GM18505 (cell line): ENCODE measurements around the gene HSPA4.
"Not testable (repeated sequence)": the region's sequence is repeated elsewhere in the genome, so short reads cannot be mapped to it uniquely, and the experiment has no call there.

Source experiments
- ATAC-seq: cut with Tn5 transposase; IDR thresholded peaks from one replicate; pipeline ENCODE4 v1.9.1; 2021; ENCODE audit not compliant: unreplicated experiment
- POLR2A ChIP-seq: IDR thresholded peaks from 4 replicates; pipeline ENCODE4 v1.6.1; 2011; ENCODE audit warnings: borderline replicate concordance; ENCODE audit not compliant: insufficient read depth, insufficient read length; ENCODE audit errors: extremely low read depth

Gene HSPA4

GRCh38 chr5:133062276-133062675, 10.5 kb downstream of the HSPA4 start:
- ATAC-seq, result no peak
- no peak for TF ChIP-seq POLR2A

- no peak for ATAC-seq
Measured at GRCh38 chr5:133063965-133064364, 12.2 kb downstream of the HSPA4 start.

GRCh38 chr5:133065471-133065870, 13.7 kb downstream of the HSPA4 start:
- no peak for ATAC-seq
- TF ChIP-seq POLR2A, result no peak

More at GRCh38 chr5:133063965-133064364, 12.2 kb downstream of the HSPA4 start:
- TF ChIP-seq POLR2A, result no peak

- no peak for TF ChIP-seq POLR2A
- no peak for ATAC-seq
Measured at GRCh38 chr5:133066045-133066444, 14.2 kb downstream of the HSPA4 start.

DNA sequence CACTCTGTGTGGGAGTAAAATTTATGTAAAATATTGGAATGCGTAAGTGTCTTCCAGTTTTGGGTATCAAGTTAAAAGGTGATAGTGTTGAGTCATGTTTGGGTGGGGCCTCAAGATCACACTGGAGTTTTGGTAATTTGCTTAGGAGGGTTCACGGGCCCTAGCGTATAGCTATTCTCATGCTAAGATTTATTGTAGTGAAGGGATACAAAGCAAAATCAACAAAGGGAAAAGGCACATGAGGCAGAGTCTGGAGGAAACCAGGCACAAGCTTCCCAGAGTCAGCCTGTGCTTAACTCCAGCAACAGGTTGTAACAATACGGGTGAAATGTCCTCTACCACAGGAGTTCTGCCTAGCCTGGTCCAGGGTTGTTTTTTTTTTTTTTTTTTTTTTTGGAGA, 20.2 kb downstream of the HSPA4 start:
- no peak for ATAC-seq
- TF ChIP-seq POLR2A, result no peak

DNA sequence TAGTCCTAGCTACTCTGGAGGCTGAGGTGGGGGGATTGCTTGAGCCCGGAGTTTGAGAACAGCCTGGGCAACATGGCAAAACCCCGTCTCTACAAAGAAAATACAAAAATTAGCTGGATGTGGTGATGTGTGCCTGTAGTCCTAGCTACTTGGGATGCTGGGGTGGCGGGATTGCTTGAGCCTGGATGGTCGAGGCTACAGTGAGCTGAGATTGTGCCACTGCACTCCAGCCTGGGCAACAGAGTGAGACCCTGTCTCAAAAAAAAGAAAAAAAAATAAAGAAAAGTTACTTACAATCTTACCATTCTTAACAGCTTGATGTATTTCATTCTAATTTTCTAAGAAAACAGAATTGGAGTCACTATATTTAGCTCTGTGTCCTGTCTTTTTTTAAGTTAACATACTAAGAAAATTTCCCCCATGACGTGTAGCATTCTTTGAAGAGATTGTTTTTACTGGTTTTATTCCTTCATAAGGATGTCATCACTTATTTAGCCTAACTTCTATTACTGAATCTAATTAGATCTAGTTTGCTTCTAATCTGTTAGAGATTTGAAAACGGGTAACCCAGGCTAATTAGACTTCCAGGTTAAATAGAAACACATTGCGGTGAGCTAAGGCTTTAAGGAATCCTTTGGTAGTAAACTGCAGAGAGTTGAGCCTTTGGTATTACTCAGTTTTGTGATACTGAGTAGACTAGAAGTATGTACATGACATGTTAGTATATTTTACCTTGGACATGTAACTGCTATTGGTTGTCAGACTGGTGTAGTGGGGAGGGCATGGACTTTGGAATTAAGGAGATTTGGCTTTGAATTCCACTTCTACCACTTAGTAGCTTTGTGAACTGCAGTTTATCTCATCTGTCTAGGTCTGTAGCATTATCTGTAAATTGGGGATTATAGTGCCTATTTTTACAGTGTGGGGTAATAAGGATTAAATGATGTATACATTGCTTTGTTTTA, 24.0 kb downstream of the HSPA4 start:
- no peak for ATAC-seq
- TF ChIP-seq POLR2A, result no peak

GRCh38 chr5:133079048-133079447, 27.2 kb downstream of the HSPA4 start:
- ATAC-seq, result no peak
- no peak for TF ChIP-seq POLR2A

DNA sequence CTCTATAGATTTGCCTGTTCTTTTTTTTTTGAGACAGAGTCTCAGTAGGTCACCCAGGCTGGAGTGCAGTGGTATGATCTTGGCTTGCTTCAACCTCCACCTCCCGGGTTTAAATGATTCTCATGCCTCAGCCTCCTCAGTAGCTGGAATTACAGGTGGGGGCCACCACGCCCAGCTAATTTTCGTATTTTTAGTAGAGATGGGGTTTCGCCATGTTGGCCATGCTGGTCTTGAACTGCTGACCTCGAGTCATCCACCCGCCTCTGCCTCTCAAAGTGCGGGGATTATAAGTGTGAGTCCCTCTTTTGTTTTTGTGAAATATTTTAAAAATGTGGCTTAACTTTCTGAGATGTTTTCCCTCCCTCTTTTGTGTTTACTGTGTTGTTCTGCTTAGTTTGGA, 29.2 kb downstream of the HSPA4 start:
- TF ChIP-seq POLR2A, result no peak
- ATAC-seq, result no peak

- no peak for TF ChIP-seq POLR2A
- no peak for ATAC-seq
Measured at GRCh38 chr5:133081703-133082102, 29.9 kb downstream of the HSPA4 start.

DNA sequence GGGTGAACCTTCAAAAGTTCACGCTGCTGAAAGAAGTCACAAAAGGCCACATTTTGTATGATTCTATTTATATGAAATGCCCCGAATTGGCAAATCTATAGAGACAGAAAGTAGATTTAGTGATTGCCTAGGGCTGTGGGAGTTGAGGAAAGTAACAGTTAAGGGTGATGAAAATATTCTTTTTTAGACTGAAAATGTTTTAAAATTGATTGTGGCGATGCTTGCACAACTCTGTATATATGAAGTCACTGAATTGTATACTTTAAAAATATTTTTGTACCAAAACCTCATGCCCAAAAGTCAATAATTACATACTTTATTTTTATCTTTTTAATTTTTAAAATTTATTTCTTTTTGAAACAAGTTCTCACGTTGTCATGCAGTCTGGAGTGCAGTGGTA, 30.3 kb downstream of the HSPA4 start:
- TF ChIP-seq POLR2A, result no peak
- no peak for ATAC-seq

GRCh38 chr5:133083901-133084300, 32.1 kb downstream of the HSPA4 start:
- ATAC-seq, result no peak
- TF ChIP-seq POLR2A, result no peak

- not testable (repeated sequence) for ATAC-seq
Measured at GRCh38 chr5:133085171-133085570, 33.4 kb downstream of the HSPA4 start.

DNA sequence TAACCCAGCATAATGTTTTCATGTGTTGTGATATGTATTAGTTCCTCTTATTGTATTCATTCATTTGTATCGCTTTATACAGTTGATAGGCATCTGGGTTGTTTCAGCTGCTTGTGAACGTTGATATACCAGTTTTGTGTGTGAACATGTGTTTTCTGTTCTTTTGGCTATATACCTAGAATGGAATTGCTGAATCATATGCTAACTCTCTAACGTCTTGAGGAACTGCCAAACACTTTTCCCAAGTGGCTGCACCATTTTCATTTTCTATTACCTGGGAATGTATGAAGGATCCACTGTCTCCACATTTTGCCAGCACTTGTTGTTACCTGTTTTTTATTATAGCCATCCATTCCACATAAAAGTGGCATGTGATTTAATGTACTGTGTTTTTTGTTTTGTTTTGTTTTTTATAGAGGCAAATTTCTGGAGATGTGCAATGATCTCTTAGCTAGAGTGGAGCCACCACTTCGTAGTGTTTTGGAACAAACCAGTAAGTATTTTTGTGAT, 34.6 kb downstream of the HSPA4 start:
- no peak for TF ChIP-seq POLR2A
- no peak for ATAC-seq

GRCh38 chr5:133088064-133088463, 36.3 kb downstream of the HSPA4 start:
- no peak for TF ChIP-seq POLR2A

More at GRCh38 chr5:133088064-133088463, 36.3 kb downstream of the HSPA4 start:
- ATAC-seq, result no peak
